SK-N-SH treated with all-trans-retinoic acid at 6 μM for 48 hours (cell line): ENCODE results near the gene NTN5.

Source experiments
- ATAC-seq: fragments of 200-7000 bp; cut with Tn5 transposase; 3 replicates; pipeline ENCODE4 v1.9.1; 2020; ENCODE audit warnings: mild to moderate bottlenecking, moderate library complexity
- ARNTL ChIP-seq: fragments of 450-650 bp; formaldehyde crosslinking; IDR thresholded peaks from 2 replicates; pipeline ENCODE4 v1.5.0; 2020; ENCODE audit warnings: low read depth, mild to moderate bottlenecking, moderate library complexity, borderline replicate concordance
- CREB5 ChIP-seq: fragments of 250-450 bp; sonication (Bioruptor Pico); IDR thresholded peaks from 2 replicates; pipeline ENCODE4 v1.5.1; 2020; ENCODE audit warnings: low read depth, mild to moderate bottlenecking, moderate library complexity
- CSDC2 ChIP-seq: fragments of 250-450 bp; sonication (Bioruptor Pico); IDR thresholded peaks from 2 replicates; pipeline ENCODE4 v1.5.0; 2020; ENCODE audit warnings: mild to moderate bottlenecking, moderate library complexity
- GLIS3 ChIP-seq: fragments of 250-450 bp; sonication (Bioruptor Pico); IDR thresholded peaks from 2 replicates; pipeline ENCODE4 v1.5.0; 2020; ENCODE audit warnings: mild to moderate bottlenecking, moderate library complexity
- ISL1 ChIP-seq: fragments of 250-450 bp; sonication (Bioruptor Pico); IDR thresholded peaks from 2 replicates; pipeline ENCODE4 v2.1.2; 2022; ENCODE audit warnings: mild to moderate bottlenecking, moderate library complexity
- OSR1 ChIP-seq: fragments of 250-450 bp; sonication (Bioruptor Pico); IDR thresholded peaks from 2 replicates; pipeline ENCODE4 v1.8.0; 2022; ENCODE audit warnings: moderate library complexity, mild to moderate bottlenecking, inconsistent platforms
- PATZ1 ChIP-seq: fragments of 250-450 bp; sonication (Bioruptor Pico); IDR thresholded peaks from 2 replicates; pipeline ENCODE4 v1.8.0; 2020; ENCODE audit warnings: mild to moderate bottlenecking, moderate library complexity, borderline replicate concordance
- PPARA ChIP-seq: fragments of 250-450 bp; sonication (Bioruptor Pico); IDR thresholded peaks from 2 replicates; pipeline ENCODE4 v1.5.0; 2020; ENCODE audit warnings: mild to moderate bottlenecking, borderline replicate concordance
- RARB ChIP-seq: fragments of 250-450 bp; sonication (Bioruptor Pico); IDR thresholded peaks from 2 replicates; pipeline ENCODE4 v1.8.0; 2021; ENCODE audit warnings: mild to moderate bottlenecking, moderate library complexity
- SNAI2 ChIP-seq: fragments of 250-450 bp; sonication (Bioruptor Pico); IDR thresholded peaks from 2 replicates; pipeline ENCODE4 v1.5.0; 2020; ENCODE audit warnings: mild to moderate bottlenecking, moderate library complexity
- TOX ChIP-seq: fragments of 250-450 bp; sonication (Bioruptor Pico); IDR thresholded peaks from 2 replicates; pipeline ENCODE4 v1.8.0; 2021; ENCODE audit warnings: mild to moderate bottlenecking, moderate library complexity, borderline replicate concordance
- ZC3H10 ChIP-seq: fragments of 250-450 bp; sonication (Bioruptor Pico); IDR thresholded peaks from 2 replicates; pipeline ENCODE4 v1.5.1; 2021; ENCODE audit warnings: mild to moderate bottlenecking, moderate library complexity
- ZFP3 ChIP-seq: fragments of 250-450 bp; sonication (Bioruptor Pico); IDR thresholded peaks from 2 replicates; pipeline ENCODE4 v1.5.0; 2020; ENCODE audit warnings: mild to moderate bottlenecking, moderate library complexity
- ZFP30 ChIP-seq: fragments of 450-650 bp; formaldehyde crosslinking; IDR thresholded peaks from 2 replicates; pipeline ENCODE4 v1.5.0; 2022; ENCODE audit warnings: mild to moderate bottlenecking, moderate library complexity
- ZNF565 ChIP-seq: fragments of 450-650 bp; formaldehyde crosslinking; conservative IDR thresholded peaks from 2 replicates; pipeline ENCODE4 v1.5.0; 2020; ENCODE audit warnings: low read depth, mild to moderate bottlenecking, moderate library complexity
- ZNF70 ChIP-seq: fragments of 450-650 bp; formaldehyde crosslinking; IDR thresholded peaks from 2 replicates; pipeline ENCODE4 v1.5.0; 2020; ENCODE audit warnings: mild to moderate bottlenecking, moderate library complexity
- TF ChIP-seq, protein P1 (sequence below): fragments of 250-450 bp; sonication (Bioruptor Pico); IDR thresholded peaks from 2 replicates; pipeline ENCODE4 v1.5.1; 2021; ENCODE audit warnings: mild to moderate bottlenecking, moderate library complexity
- TF ChIP-seq, protein P2 (sequence below): fragments of 250-450 bp; sonication (Bioruptor Pico); IDR thresholded peaks from 2 replicates; pipeline ENCODE4 v1.8.0; 2021; ENCODE audit warnings: low read depth, mild to moderate bottlenecking, moderate library complexity, borderline replicate concordance

The NTN5 gene

DNA sequence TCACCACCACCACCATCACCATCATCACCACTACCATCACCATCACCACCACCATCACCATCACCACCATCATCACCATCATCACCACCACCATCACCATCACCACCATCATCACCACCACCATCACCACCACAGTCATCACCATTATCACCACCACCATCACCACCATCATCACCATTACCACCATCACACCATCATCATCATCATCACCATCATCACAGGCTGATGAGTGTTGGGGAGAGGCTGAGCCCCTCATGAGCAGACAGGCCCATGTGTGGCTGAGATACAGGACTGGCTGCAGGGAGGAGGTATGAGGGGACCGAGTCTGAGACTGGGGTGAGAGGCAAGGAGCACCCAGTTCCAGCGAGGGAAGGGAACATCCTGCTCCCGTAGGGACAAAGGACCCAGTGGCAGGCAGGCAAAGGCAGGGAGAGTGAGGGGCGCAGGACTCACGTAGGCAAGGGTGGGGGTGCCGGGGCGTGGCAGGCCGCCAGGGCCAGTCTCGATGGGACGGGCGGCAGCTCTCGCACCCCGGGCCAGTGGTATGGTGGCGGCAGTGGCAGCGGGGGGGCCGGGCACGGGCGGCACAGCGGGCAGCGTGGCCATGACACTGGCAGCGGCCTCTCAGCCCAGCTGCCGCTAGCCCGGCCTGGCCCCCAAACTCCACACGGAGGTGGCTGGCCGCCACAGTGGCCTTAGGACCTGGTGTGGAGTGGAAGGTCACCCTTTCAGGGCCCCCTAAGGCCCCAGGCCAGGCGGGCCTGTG lies 2.7 kb downstream of the NTN5 start:
- TF ChIP-seq, protein P1, sequence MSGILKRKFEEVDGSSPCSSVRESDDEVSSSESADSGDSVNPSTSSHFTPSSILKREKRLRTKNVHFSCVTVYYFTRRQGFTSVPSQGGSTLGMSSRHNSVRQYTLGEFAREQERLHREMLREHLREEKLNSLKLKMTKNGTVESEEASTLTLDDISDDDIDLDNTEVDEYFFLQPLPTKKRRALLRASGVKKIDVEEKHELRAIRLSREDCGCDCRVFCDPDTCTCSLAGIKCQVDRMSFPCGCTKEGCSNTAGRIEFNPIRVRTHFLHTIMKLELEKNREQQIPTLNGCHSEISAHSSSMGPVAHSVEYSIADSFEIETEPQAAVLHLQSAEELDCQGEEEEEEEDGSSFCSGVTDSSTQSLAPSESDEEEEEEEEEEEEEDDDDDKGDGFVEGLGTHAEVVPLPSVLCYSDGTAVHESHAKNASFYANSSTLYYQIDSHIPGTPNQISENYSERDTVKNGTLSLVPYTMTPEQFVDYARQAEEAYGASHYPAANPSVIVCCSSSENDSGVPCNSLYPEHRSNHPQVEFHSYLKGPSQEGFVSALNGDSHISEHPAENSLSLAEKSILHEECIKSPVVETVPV (CRISPR knock-in tag): no peak
- ATAC-seq: no peak

GRCh38 chr19:48668761-48669160 lies 4.1 kb downstream of the NTN5 start:
- ATAC-seq: no peak
- TF ChIP-seq ISL1 (CRISPR knock-in tag) (no peak), ARNTL (no peak), ZFP3 (no peak), OSR1 (no peak), GLIS3 (no peak)

- no peak for ATAC-seq
- TF ChIP-seq ARNTL: no peak
- no peak for TF ChIP-seq OSR1
- TF ChIP-seq SNAI2 (CRISPR knock-in tag): no peak
- no peak for TF ChIP-seq ZC3H10 (CRISPR knock-in tag)
- TF ChIP-seq ZNF565 (CRISPR knock-in tag): no peak
- TF ChIP-seq CSDC2 (CRISPR knock-in tag): no peak
- TF ChIP-seq ZNF70 (CRISPR knock-in tag): no peak
- no peak for TF ChIP-seq PATZ1 (CRISPR knock-in tag)
- TF ChIP-seq, protein P2, sequence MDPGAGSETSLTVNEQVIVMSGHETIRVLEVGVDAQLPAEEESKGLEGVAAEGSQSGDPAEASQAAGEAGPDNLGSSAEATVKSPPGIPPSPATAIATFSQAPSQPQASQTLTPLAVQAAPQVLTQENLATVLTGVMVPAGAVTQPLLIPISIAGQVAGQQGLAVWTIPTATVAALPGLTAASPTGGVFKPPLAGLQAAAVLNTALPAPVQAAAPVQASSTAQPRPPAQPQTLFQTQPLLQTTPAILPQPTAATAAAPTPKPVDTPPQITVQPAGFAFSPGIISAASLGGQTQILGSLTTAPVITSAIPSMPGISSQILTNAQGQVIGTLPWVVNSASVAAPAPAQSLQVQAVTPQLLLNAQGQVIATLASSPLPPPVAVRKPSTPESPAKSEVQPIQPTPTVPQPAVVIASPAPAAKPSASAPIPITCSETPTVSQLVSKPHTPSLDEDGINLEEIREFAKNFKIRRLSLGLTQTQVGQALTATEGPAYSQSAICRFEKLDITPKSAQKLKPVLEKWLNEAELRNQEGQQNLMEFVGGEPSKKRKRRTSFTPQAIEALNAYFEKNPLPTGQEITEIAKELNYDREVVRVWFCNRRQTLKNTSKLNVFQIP (CRISPR knock-in tag): no peak
- no peak for TF ChIP-seq TOX (CRISPR knock-in tag)
- TF ChIP-seq CREB5: no peak
- no peak for TF ChIP-seq PPARA
- TF ChIP-seq, protein P1 (CRISPR knock-in tag): no peak
- no peak for TF ChIP-seq ZFP30 (CRISPR knock-in tag)
These were observed 4.5 kb downstream of the NTN5 start for GRCh38 chr19:48668332-48668731.

DNA sequence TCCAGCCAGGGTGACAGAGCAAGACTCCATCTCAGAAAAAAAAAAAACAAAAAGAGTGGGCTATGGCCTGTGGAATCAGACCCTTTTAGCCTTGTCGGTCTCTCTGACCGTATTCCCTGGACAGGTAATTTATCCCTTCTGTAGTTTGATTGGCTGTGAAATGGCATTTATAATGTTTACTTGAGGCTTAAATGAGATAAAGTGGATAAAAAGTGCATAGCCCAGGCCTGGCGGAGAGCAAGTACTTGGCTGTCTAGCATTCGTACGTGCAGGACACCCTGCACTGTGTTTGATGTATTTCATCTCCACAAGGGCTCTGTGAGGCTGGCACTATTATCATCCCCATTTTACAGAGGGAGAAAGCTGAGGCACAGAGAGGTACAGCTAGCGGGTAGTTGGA lies 7.0 kb downstream of the NTN5 start:
- no peak for TF ChIP-seq ZNF70 (CRISPR knock-in tag)
- no peak for TF ChIP-seq RARB
- TF ChIP-seq, all 23 proteins: peak for 0
- no peak for ATAC-seq

GRCh38 chr19:48664476-48664875 lies 8.3 kb downstream of the NTN5 start:
- TF ChIP-seq ZFP3 (no peak), ZNF565 (CRISPR knock-in tag) (no peak), CSDC2 (CRISPR knock-in tag) (no peak), PATZ1 (CRISPR knock-in tag) (no peak), ZC3H10 (CRISPR knock-in tag) (no peak), GLIS3 (no peak), ISL1 (CRISPR knock-in tag) (no peak)
- no peak for ATAC-seq
